Testis (tissue), 3 donors: Measurements from ENCODE around the gene C2CD5. TPM values are rescaled to one million over a fixed set of nuclear protein-coding genes. Genes with fewer than 3 reads are reported as not detected.
"Not testable (repeated sequence)": the region's sequence is repeated elsewhere in the genome, so short reads cannot be mapped to it uniquely, and the experiment has no call there.

Experiments used
- DNase-seq: peaks from one replicate; pipeline ENCODE4 v3.0.0-alpha.2; 2019
- H3K27ac ChIP-seq, 2 donors: fragments of 200-600 bp; sonication (generic); one replicate each; pipeline ENCODE4 v1.5.1; 2019
- H3K27me3 ChIP-seq: fragments of 200-600 bp; sonication (generic); one replicate; pipeline ENCODE4 v1.5.1; 2019
- H3K36me3 ChIP-seq: fragments of 200-600 bp; sonication (generic); one replicate; pipeline ENCODE4 v1.5.1; 2017; ENCODE audit warnings: low read depth; ENCODE audit errors: missing control alignments
- H3K4me1 ChIP-seq: fragments of 200-600 bp; sonication (generic); one replicate; pipeline ENCODE4 v1.5.1; 2019
- H3K4me3 ChIP-seq, 2 donors: fragments of 200-600 bp; sonication (generic); one replicate each; pipeline ENCODE4 v1.5.1; 2017 to 2019
- H3K9me3 ChIP-seq: fragments of 200-600 bp; sonication (generic); one replicate; pipeline ENCODE4 v1.5.1; 2017
- CTCF ChIP-seq, 3 experiments: fragments of 450-650 bp in 2 of 3; fragments of 200-600 bp in 1 of 3; sonication (generic) in 1 of 3; IDR thresholded peaks; one replicate each; pipeline ENCODE4 v1.5.1; 2016 to 2019; ENCODE audit warnings: antibody characterized with exemption in 3 of 3, mild to moderate bottlenecking in 2 of 3, moderate library complexity in 1 of 3
- POLR2A ChIP-seq: fragments of 450-650 bp; IDR thresholded peaks from one replicate; pipeline ENCODE4 v1.6.1; 2017; ENCODE audit warnings: antibody characterized with exemption, mild to moderate bottlenecking, moderate library complexity
- WGBS, 2 donors: methylation state at CpG; one replicate each; pipeline ENCODE4 v1.1.5; 2018; 5-methylcytosine and 5-hydroxymethylcytosine counted together
- intact Hi-C: fragments of 100-400 bp; cut with DNase I; formaldehyde crosslinking; loops from one replicate; pipeline ENCODE4 v1.15.1; 2023; ENCODE audit warnings: low total_unique reads
- polyA plus RNA-seq: library from polyadenylated mRNA; stranded (reverse); fragments of 350-450 nt; fragmentation: Illumina TruSeq; extraction: RNeasy Lipid Tissue Mini Kit (QIAGEN cat#74804); gene quantifications from one replicate; pipeline ENCODE4 v1.2.3, GENCODE V29; 2014; ENCODE audit warnings: low read depth, low replicate concordance; ENCODE audit not compliant: insufficient read depth
- total RNA-seq, 2 donors: library from RNA; depleted of rRNA; stranded (reverse); fragments of >200 nt; gene quantifications; one replicate each; pipeline ENCODE4 v1.2.3, GENCODE V29; 2016

C2CD5 gene
- total and polyA plus RNA-seq, 3 donors from 2014 or later, result 34.9 to 58.3 (median 42.7) TPM

DNA sequence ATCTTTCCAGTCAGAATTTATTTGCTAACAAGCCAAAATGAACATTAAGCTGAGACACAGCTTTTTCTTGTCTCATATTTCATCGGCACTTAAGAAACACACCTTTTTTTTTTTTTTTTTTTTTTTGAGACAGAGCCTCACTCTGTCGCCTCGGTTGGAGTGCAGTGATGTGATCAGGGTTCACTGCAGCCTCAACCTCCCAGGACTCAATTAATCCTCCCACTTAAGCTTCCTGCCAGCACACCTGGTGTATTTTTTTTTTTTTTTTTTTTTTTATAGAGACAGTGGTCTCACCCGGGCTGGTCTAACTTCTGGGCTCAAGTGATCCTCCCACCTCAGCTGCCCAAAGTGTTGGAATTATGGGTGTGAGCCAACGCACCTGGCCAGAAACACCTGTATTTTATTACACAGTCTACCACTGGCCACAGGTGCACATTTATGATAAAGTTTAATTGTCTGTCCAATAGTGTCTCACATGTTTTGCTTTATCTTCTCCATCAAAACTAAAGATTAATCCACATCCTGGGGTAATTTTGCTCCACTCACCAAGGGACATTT lies 62.7 kb downstream of the C2CD5 start:
- Histone ChIP-seq H3K4me1 (no peaks in the 10 kb centered on the region), H3K36me3 (no peaks in the 10 kb centered on the region), H3K9me3 (no peaks in the 10 kb centered on the region), H3K4me3 (no peak overlapping the region), H3K27ac (no peak overlapping the region), H3K27me3 (no peaks in the 10 kb centered on the region)
- WGBS, 2 donors, result 84 to 86% methylated on average over 5 of the region's 5 CpGs
- intact Hi-C loops, result no loop called here
- DNase-seq, result no peak
- TF ChIP-seq CTCF (IDR thresholded peaks at IDR 0.05), result no peak
- no peak for TF ChIP-seq POLR2A

- H3K27me3 ChIP-seq, H3K27ac ChIP-seq, H3K4me1 ChIP-seq, H3K9me3 ChIP-seq, intact Hi-C loops, H3K36me3 ChIP-seq, DNase-seq, H3K4me3 ChIP-seq: not testable (repeated sequence)
- 87 to 96% methylated on average over 7 of the region's 7 CpGs for WGBS, 2 donors
These were observed 63.5 kb downstream of the C2CD5 start for GRCh38 chr12:22480814-22481213.

- DNase-seq, result no peak
These were observed 64.3 kb downstream of the C2CD5 start for GRCh38 chr12:22480016-22480415.

GRCh38 chr12:22477894-22478287 lies 66.5 kb downstream of the C2CD5 start:
- Histone ChIP-seq H3K4me3 (no peak overlapping the region), H3K36me3 (no peaks in the 10 kb centered on the region), H3K27me3 (no peaks in the 10 kb centered on the region), H3K4me1 (no peaks in the 10 kb centered on the region), H3K27ac (no peak overlapping the region), H3K9me3 (no peaks in the 10 kb centered on the region)
- no peak for DNase-seq
- intact Hi-C loops, result no loop called here
- TF ChIP-seq CTCF (IDR thresholded peaks at IDR 0.05) (no peak), POLR2A (no peak)
- WGBS, 2 donors, result 78 to 90% methylated on average over 2 of the region's 2 CpGs

More at GRCh38 chr12:22480016-22480415, 64.3 kb downstream of the C2CD5 start:
- Histone ChIP-seq H3K4me1 (no peaks in the 10 kb centered on the region), H3K9me3 (no peaks in the 10 kb centered on the region), H3K36me3 (no peaks in the 10 kb centered on the region), H3K27ac (no peak overlapping the region), H3K27me3 (no peaks in the 10 kb centered on the region), H3K4me3 (no peak overlapping the region)
- WGBS, 2 donors, result 86 to 90% methylated on average over 3 of the region's 3 CpGs
- intact Hi-C loops, result no loop called here
- TF ChIP-seq CTCF (IDR thresholded peaks at IDR 0.05) (no peak), POLR2A (no peak)

DNA sequence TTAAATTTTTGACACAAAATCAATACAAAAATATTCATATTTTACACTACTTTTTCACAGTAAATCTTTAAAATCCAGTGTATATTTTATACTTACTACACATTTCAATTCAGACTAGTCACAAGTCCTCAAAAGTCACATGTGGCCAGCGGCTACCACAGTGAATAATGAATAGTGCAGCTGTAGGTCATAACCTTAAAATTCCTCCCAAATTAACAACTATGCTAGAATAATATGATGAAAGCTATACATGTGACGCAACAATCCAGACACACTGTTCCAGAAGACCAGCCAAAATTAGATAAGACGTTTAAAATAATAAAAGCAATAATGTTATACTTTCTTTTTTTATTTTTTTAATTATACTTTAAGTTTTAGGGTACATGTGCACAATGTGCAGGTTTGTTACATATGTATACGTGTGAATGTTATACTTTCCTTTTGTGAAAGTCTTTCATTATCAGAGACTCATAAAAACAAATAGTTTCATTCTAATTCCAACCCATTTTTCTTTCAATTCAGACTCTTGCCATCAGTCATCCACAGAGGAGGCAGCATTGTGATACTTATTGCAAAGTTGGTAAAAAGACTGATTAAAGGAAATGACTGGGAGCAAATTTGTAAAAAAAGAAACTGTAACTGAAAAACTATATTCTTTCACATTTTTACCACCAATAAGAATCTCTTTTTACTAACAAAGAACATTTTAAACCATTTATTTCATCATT lies 67.0 kb downstream of the C2CD5 start:
- H3K27me3 ChIP-seq, result no peaks in the 10 kb centered on the region
- H3K36me3 ChIP-seq, result no peaks in the 10 kb centered on the region
- intact Hi-C loops, result no loop called here
- WGBS, 2 donors, result 52 to 69% methylated on average over 4 of the region's 4 CpGs
- no peak overlapping the region for H3K4me3 ChIP-seq
- no peaks in the 10 kb centered on the region for H3K9me3 ChIP-seq
- no peaks in the 10 kb centered on the region for H3K4me1 ChIP-seq
- TF ChIP-seq POLR2A (no peak), CTCF (IDR thresholded peaks at IDR 0.05) (no peak)
- no peak for DNase-seq
- no peak overlapping the region for H3K27ac ChIP-seq
